Measurements from ENCODE around the gene KMT2C.

Gene KMT2C

GRCh38 chr7:152103691-152104090 lies 332.1 kb downstream of the KMT2C start:
- DNase-seq (ENCODE audit: low spot score): no peak

- DNase-seq (ENCODE audit: low spot score): no peak
Measured at GRCh38 chr7:152103066-152103465, 332.7 kb downstream of the KMT2C start.

- DNase-seq (ENCODE audit: low spot score): no peak
Measured at GRCh38 chr7:152097330-152097729, 338.5 kb downstream of the KMT2C start.

- no peak for DNase-seq (ENCODE audit: low spot score)
Measured at GRCh38 chr7:152095771-152096170, 340.0 kb downstream of the KMT2C start.

- DNase-seq (ENCODE audit: low spot score): no peak
Measured at GRCh38 chr7:152093717-152094116, 342.1 kb downstream of the KMT2C start.

GRCh38 chr7:152090747-152091146 lies 345.1 kb downstream of the KMT2C start:
- DNase-seq (ENCODE audit: low spot score): no peak

- no peak for DNase-seq (ENCODE audit: low spot score)
Measured at GRCh38 chr7:152089183-152089582, 346.6 kb downstream of the KMT2C start.

GRCh38 chr7:152086513-152086912 lies 349.3 kb downstream of the KMT2C start:
- DNase-seq (ENCODE audit: low spot score): no peak

GRCh38 chr7:152085131-152085530 lies 350.7 kb downstream of the KMT2C start:
- no peak for DNase-seq (ENCODE audit: low spot score)
